GM18907 (cell line): ENCODE measurements around the gene PPARA.

ENCODE experiments used
- ATAC-seq: cut with Tn5 transposase; IDR thresholded peaks from one replicate; pipeline ENCODE4 v1.9.1; 2021; ENCODE audit warnings: mild to moderate bottlenecking, moderate library complexity; ENCODE audit not compliant: unreplicated experiment

PPARA gene

DNA sequence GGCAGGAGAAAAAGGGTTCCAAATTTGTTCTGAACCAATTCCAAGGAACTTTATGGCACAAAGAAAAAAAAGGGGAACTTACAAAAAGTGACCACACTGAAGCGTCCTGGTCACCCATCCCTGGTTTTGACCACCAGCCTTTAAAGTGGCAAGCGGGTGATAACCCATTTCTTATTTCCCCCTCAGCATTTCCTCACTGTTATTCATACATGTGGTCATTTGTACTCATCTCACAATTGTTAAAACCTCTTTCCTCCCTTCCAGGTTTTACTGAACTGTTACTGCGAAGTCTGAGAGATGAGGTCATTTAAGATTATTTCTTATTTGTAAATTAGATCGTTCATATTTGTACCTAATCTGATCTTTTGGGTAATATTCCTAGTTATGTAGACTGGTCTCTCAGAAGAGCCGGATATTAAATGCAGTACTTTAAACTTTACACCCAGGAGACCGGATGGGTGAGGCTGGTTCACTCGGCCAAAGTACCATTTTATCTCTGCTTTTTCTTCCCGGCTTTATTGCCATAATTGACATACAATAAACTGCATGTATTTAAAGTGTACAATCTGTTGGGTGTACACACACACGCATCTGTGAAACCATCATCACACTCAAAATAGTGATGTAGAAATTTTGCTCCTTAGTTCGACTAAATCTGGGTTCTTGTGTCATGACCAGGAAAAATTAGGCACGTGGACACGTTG, 52.7 kb downstream of the PPARA start:
- no peak for ATAC-seq

- no peak for ATAC-seq
Measured at GRCh38 chr22:46203601-46203980, 53.3 kb downstream of the PPARA start.

- ATAC-seq, result no peak
Measured at GRCh38 chr22:46209262-46209661, 58.9 kb downstream of the PPARA start.

GRCh38 chr22:46212195-46212594, 61.9 kb downstream of the PPARA start:
- ATAC-seq, result no peak

DNA sequence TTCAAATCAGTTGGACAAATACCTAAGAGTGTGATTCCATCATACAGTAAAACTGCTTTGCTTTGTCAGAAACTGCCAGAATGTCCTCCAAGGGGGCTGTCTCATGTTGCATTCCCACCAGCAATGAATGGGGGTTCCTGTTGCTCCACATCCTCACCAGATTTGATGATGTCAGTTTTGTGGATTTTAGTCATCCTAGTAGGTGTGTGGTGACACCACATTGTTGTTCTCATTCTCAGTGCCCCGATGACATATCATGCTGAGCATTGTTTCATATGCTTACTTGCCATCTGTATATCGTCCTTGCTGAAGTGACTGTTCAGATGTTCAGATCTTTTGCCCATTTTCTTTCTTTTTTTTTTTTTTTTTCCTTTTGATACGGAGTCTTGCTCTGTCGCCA, 62.7 kb downstream of the PPARA start:
- no peak for ATAC-seq

DNA sequence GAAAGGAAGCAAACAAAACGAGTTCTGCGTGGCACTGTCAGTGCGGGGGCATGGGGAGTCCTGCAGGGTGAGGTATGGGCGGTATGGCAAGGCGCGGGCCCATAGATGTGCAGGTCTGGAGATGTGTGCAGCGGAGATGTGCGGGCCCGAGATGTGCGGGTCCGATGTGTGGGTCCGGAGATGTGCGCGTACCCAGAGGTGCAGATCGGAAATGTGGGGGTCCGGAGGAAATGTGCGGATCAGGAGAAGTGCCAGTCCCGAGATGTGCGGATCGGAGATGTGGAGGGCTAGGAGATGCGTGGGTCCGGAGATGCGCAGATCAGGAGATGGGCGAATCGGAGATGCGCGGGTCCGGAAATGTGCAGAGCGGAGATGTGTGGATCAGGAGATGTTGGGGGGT, 63.8 kb downstream of the PPARA start:
- no peak for ATAC-seq

- no peak for ATAC-seq
Measured at GRCh38 chr22:46214616-46215015, 64.3 kb downstream of the PPARA start.

GRCh38 chr22:46219636-46220035, 69.3 kb downstream of the PPARA start:
- ATAC-seq, result no peak

- no peak for ATAC-seq
Measured at GRCh38 chr22:46220921-46221320, 70.6 kb downstream of the PPARA start.

GRCh38 chr22:46224044-46224897, 73.9 kb downstream of the PPARA start:
- ATAC-seq, result no peak

- no peak for ATAC-seq
Measured at GRCh38 chr22:46224898-46225290, 74.6 kb downstream of the PPARA start.

GRCh38 chr22:46225631-46226030, 75.3 kb downstream of the PPARA start:
- ATAC-seq, result no peak

DNA sequence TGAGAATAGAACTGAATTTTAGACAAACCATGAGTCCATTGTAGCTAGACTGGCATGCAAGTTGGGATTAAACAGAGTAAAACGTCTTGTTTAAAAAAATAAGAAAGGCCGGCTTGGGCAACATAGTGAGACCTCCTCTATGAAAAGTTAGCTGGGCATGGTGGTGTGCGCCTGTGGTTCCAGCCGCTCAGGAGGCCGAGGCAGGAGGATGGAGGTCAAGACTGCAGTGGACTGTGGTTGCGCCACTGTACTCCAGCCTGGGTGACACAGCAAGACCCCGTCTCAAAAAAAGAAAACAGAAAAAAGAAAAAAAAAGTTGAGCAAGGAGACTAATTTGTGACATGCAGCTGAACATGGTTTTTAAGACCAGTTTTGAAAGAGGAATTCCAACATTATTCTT, 76.3 kb downstream of the PPARA start:
- no peak for ATAC-seq

GRCh38 chr22:46229701-46230100, 79.4 kb downstream of the PPARA start:
- no peak for ATAC-seq

- no peak for ATAC-seq
Measured at GRCh38 chr22:46230262-46230901, 80.1 kb downstream of the PPARA start.

GRCh38 chr22:46233231-46233630, 82.9 kb downstream of the PPARA start:
- ATAC-seq, result no peak

DNA sequence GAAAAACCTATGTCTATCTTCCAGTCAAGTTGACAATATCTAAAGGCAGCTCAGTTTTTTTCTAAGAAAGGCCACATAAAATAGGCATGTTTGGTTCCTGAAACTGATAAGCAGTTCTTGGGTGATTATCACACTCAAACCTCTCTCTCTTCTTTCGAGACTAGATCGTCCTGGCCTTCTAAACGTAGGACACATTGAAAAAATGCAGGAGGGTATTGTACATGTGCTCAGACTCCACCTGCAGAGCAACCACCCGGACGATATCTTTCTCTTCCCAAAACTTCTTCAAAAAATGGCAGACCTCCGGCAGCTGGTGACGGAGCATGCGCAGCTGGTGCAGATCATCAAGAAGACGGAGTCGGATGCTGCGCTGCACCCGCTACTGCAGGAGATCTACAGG, 84.6 kb downstream of the PPARA start:
- no peak for ATAC-seq

GRCh38 chr22:46237453-46238124, 87.3 kb downstream of the PPARA start:
- ATAC-seq, result no peak

DNA sequence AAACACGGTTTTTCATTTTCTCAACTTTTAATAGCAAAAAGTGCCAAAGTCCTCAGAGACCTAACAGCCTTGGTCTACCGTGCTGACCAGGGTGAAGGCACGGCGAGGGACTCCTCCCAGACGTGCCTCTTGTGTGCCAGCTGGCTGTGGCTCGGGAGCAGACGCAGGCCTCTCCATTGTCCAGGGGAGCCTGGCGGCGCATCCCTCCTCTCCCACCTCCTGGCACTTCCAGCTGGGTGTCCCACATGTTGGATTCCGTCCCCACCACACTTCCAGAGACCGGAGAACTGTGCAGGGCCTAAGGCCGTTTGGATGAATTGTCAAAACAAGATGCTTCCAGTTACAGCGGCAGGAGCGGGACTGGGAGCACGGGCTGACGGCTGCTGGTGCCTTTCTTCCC, 88.2 kb downstream of the PPARA start:
- ATAC-seq, result no peak

- ATAC-seq, result no peak
Measured at GRCh38 chr22:46239261-46240048, 89.1 kb downstream of the PPARA start.

- no peak for ATAC-seq
Measured at GRCh38 chr22:46240073-46240472, 89.7 kb downstream of the PPARA start.
